Upper lobe of right lung (tissue), 1 donor: ENCODE results near the gene ADGRL3. TPM values are rescaled to one million over a fixed set of nuclear protein-coding genes. Genes with fewer than 3 reads are reported as not detected.

Experiments
- ATAC-seq: fragments of 200-7000 bp; cut with Tn5 transposase; one replicate; pipeline ENCODE4 v1.9.1; 2020; ENCODE audit warnings: mild to moderate bottlenecking, moderate library complexity
- DNase-seq: peaks from one replicate; pipeline ENCODE4 v3.0.0-alpha.2; 2020
- H3K27ac ChIP-seq: fragments of 200-600 bp; one replicate; pipeline ENCODE4 v1.8.0; 2022
- H3K27me3 ChIP-seq: fragments of 200-600 bp; one replicate; pipeline ENCODE4 v1.8.0; 2022; ENCODE audit warnings: mild to moderate bottlenecking
- H3K36me3 ChIP-seq: fragments of 200-600 bp; one replicate; pipeline ENCODE4 v1.8.0; 2022
- H3K4me1 ChIP-seq: fragments of 200-600 bp; one replicate; pipeline ENCODE4 v1.8.0; 2022
- H3K4me3 ChIP-seq: fragments of 200-600 bp; one replicate; pipeline ENCODE4 v1.8.0; 2022; ENCODE audit warnings: mild to moderate bottlenecking
- H3K9me3 ChIP-seq: fragments of 200-600 bp; one replicate; pipeline ENCODE4 v1.8.0; 2022
- intact Hi-C: fragments of 100-400 bp; cut with DNase I; formaldehyde crosslinking; loops from one replicate; pipeline ENCODE4 v1.11.0; 2022
- total RNA-seq: library from RNA; stranded (reverse); fragmentation: NEBNext Ultra II Directional; extraction: Animal tissue kit (Norgen Biotek cat#: 25700); gene quantifications from one replicate; pipeline ENCODE4 v1.2.1, GENCODE V29; 2021
- TF ChIP-seq, protein P1 (sequence below): fragments of 200-600 bp; IDR thresholded peaks from one replicate; pipeline ENCODE4 v1.8.0; 2022; ENCODE audit warnings: antibody characterized with exemption
- donor health status: DM: no; HTN: yes; CAD: no; lungs with severe emphysema.

The ADGRL3 gene
- total RNA-seq, 1 donor from 2014 or later, result 4.0 TPM

DNA sequence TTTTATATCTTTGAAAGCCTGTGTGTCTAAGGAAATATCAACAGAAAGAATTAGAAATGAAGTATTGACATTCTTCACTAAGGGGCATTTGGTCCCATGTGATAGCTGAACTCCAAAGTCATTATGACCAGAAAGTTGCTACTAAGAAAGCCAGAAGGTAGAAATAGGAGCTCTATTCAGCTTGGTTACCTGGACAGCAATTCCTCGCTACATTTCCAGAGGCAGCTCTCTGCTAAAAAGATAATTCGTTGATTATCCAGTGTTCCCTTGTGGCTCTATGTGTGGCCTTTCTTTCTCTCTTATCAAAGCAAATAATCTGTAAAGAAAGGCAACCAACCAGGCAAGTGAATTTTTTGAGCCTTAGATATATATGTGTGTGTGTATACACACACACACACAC lies 341.3 kb downstream of the ADGRL3 start:
- intact Hi-C loops, result no loop called here
- DNase-seq, result no peak

DNA sequence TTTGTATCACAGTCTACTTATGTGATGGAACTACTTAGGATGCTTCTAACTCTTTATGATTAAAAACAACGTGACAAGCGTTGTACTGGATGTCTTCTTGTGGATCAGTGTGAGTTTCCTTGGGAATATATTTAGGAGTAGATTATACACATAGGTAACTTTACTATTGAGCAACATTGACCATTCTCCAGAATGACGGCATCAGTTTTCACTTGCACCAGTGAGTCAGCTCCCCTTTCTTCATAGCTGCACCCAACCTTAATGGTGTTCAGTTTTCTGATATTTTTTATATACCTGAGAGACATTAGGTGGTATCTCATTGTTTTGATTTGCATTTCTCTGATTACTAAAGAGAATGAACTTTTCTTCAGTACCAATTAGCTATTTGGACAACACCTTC lies 343.9 kb downstream of the ADGRL3 start:
- no peak overlapping the region for H3K27ac ChIP-seq

More for the DNA sequence above, 341.3 kb downstream of the ADGRL3 start:
- H3K9me3 ChIP-seq, result no peaks in the 10 kb centered on the region
- H3K36me3 ChIP-seq, result no peaks in the 10 kb centered on the region
- TF ChIP-seq, protein P1, sequence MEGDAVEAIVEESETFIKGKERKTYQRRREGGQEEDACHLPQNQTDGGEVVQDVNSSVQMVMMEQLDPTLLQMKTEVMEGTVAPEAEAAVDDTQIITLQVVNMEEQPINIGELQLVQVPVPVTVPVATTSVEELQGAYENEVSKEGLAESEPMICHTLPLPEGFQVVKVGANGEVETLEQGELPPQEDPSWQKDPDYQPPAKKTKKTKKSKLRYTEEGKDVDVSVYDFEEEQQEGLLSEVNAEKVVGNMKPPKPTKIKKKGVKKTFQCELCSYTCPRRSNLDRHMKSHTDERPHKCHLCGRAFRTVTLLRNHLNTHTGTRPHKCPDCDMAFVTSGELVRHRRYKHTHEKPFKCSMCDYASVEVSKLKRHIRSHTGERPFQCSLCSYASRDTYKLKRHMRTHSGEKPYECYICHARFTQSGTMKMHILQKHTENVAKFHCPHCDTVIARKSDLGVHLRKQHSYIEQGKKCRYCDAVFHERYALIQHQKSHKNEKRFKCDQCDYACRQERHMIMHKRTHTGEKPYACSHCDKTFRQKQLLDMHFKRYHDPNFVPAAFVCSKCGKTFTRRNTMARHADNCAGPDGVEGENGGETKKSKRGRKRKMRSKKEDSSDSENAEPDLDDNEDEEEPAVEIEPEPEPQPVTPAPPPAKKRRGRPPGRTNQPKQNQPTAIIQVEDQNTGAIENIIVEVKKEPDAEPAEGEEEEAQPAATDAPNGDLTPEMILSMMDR, result no peak
- no peak overlapping the region for H3K4me3 ChIP-seq
- no peaks in the 10 kb centered on the region for H3K27me3 ChIP-seq
- H3K4me1 ChIP-seq, result no peaks in the 10 kb centered on the region
- ATAC-seq, result no peak
- no peak overlapping the region for H3K27ac ChIP-seq

DNA sequence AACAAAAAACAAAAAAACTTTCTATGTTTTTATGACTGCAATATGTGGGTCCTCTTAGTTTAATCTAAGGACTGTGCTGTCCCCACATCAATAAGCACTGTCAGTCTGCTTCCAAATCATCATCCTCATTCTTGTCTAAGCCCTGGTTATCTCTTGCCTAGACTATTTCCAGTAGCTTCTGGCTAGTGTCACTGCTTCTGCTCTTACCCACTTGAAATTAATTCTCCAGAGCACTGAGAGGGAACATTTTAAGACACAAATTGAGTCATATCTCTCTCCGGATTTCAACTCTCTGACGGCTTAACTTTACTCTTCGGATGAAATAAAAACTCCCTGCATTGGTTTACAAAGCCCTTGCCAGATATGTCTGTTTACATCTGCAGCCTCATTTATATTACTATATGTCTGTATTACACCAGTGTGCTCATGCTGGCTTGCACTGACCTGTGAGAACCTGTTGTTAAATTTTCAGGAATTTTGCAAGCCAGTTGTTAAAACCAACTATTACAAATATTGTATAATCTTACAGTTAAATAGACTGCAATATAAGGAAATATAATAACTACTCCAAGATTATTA lies 345.9 kb downstream of the ADGRL3 start:
- TF ChIP-seq, protein P1, result no peak
- ATAC-seq (no peak), DNase-seq (no peak)
- Histone ChIP-seq H3K36me3 (no peaks in the 10 kb centered on the region), H3K27me3 (no peaks in the 10 kb centered on the region), H3K27ac (no peak overlapping the region), H3K4me1 (no peaks in the 10 kb centered on the region), H3K4me3 (no peak overlapping the region), H3K9me3 (no peaks in the 10 kb centered on the region)
- intact Hi-C loops, result no loop called here

More for the DNA sequence above, 343.9 kb downstream of the ADGRL3 start:
- no peak overlapping the region for H3K4me3 ChIP-seq
- intact Hi-C loops, result no loop called here
- no peaks in the 10 kb centered on the region for H3K4me1 ChIP-seq
- no peaks in the 10 kb centered on the region for H3K36me3 ChIP-seq
- H3K27me3 ChIP-seq, result no peaks in the 10 kb centered on the region
- H3K9me3 ChIP-seq, result no peaks in the 10 kb centered on the region
- DNase-seq (no peak), ATAC-seq (no peak)
- TF ChIP-seq, protein P1, result no peak

- TF ChIP-seq, protein P1, result no peak
- H3K4me3 ChIP-seq, result no peak overlapping the region
- H3K27ac ChIP-seq, result no peak overlapping the region
- no peaks in the 10 kb centered on the region for H3K9me3 ChIP-seq
- no peak for DNase-seq
- ATAC-seq, result no peak
- H3K27me3 ChIP-seq, result no peaks in the 10 kb centered on the region
- H3K36me3 ChIP-seq, result no peaks in the 10 kb centered on the region
- no peaks in the 10 kb centered on the region for H3K4me1 ChIP-seq
- intact Hi-C loops, result no loop called here
These were observed 349.2 kb downstream of the ADGRL3 start for GRCh38 chr4:61549336-61549735.

GRCh38 chr4:61553557-61554125 lies 353.5 kb downstream of the ADGRL3 start:
- Histone ChIP-seq H3K4me1 (no peaks in the 10 kb centered on the region), H3K9me3 (no peaks in the 10 kb centered on the region), H3K27ac (no peak overlapping the region), H3K27me3 (no peaks in the 10 kb centered on the region), H3K36me3 (no peaks in the 10 kb centered on the region), H3K4me3 (no peak overlapping the region)
- ATAC-seq (no peak), DNase-seq (no peak)
- intact Hi-C loops, result no loop called here
- TF ChIP-seq, protein P1, result no peak
